Trophoblast cell (in vitro differentiated cells and primary cell): ENCODE measurements around the gene EFCAB11.

Experiments used
- DNase-seq, 2 donors: peaks; one replicate each; pipeline ENCODE4 v3.0.0-alpha.2; 2016
- H2AFZ ChIP-seq: 2 replicates; pipeline ENCODE4 v1.6.1; 2013; ENCODE audit warnings: low read length, moderate library complexity, mild to moderate bottlenecking; ENCODE audit not compliant: insufficient read depth, poor library complexity
- H2AK5ac ChIP-seq: 2 replicates; pipeline ENCODE4 v1.6.1; 2013; ENCODE audit warnings: mild to moderate bottlenecking, low read length
- H2BK120ac ChIP-seq: 2 replicates; pipeline ENCODE4 v1.6.1; 2013; ENCODE audit warnings: low read length, mild to moderate bottlenecking, moderate library complexity; ENCODE audit not compliant: insufficient read depth, poor library complexity
- H2BK12ac ChIP-seq: 2 replicates; pipeline ENCODE4 v1.6.1; 2013; ENCODE audit warnings: mild to moderate bottlenecking, low read length, moderate library complexity
- H2BK5ac ChIP-seq: 2 replicates; pipeline ENCODE4 v1.6.1; 2013; ENCODE audit warnings: low read length, low read depth, moderate library complexity, mild to moderate bottlenecking; ENCODE audit not compliant: poor library complexity
- H3K14ac ChIP-seq: 2 replicates; pipeline ENCODE4 v1.6.1; 2013; ENCODE audit warnings: mild to moderate bottlenecking, low read length
- H3K18ac ChIP-seq: 2 replicates; pipeline ENCODE4 v1.6.1; 2013; ENCODE audit warnings: mild to moderate bottlenecking, low read length
- H3K23ac ChIP-seq: 2 replicates; pipeline ENCODE4 v1.6.1; 2013; ENCODE audit warnings: low read length
- H3K27ac ChIP-seq: 2 replicates; pipeline ENCODE4 v1.5.1; 2013; ENCODE audit warnings: low read depth, mild to moderate bottlenecking, inconsistent platforms, low read length, moderate library complexity
- H3K27me3 ChIP-seq: 2 replicates; pipeline ENCODE4 v1.6.1; 2013; ENCODE audit warnings: inconsistent platforms, mild to moderate bottlenecking, low read length, moderate library complexity; ENCODE audit not compliant: insufficient read depth
- H3K36me3 ChIP-seq, 2 experiments: 1 replicate in 1 of 2; 2 replicates in 1 of 2; pipeline ENCODE4 v1.6.1; 2013; ENCODE audit warnings: low read length in 2 of 2, mild to moderate bottlenecking in 2 of 2, moderate library complexity in 1 of 2; ENCODE audit not compliant: insufficient read depth in 2 of 2, control insufficient read depth in 1 of 2
- H3K4ac ChIP-seq: 2 replicates; pipeline ENCODE4 v1.6.1; 2013; ENCODE audit warnings: low read depth, mild to moderate bottlenecking, low read length, moderate library complexity
- H3K4me1 ChIP-seq, 2 experiments: 1 replicate in 1 of 2; 2 replicates in 1 of 2; pipeline ENCODE4 v1.6.1; 2013; ENCODE audit warnings: low read length in 2 of 2, mild to moderate bottlenecking in 2 of 2, moderate library complexity in 1 of 2; ENCODE audit not compliant: insufficient read depth in 2 of 2, control insufficient read depth in 1 of 2
- H3K4me2 ChIP-seq: 2 replicates; pipeline ENCODE4 v1.6.1; 2013; ENCODE audit warnings: inconsistent platforms, mild to moderate bottlenecking, low read length, moderate library complexity
- H3K4me3 ChIP-seq: 2 replicates; pipeline ENCODE4 v1.5.1; 2013; ENCODE audit warnings: mild to moderate bottlenecking, low read depth, low read length, inconsistent platforms
- H3K79me1 ChIP-seq: one replicate; pipeline ENCODE4 v1.6.1; 2013; ENCODE audit warnings: low read length
- H3K79me2 ChIP-seq: 2 replicates; pipeline ENCODE4 v1.6.1; 2013; ENCODE audit warnings: low read length, mild to moderate bottlenecking; ENCODE audit not compliant: control insufficient read depth, insufficient read depth, poor library complexity
- H3K9ac ChIP-seq: 2 replicates; pipeline ENCODE4 v1.6.1; 2013; ENCODE audit warnings: mild to moderate bottlenecking, low read length
- H3K9me3 ChIP-seq: 2 replicates; pipeline ENCODE4 v1.6.1; 2013; ENCODE audit warnings: low read depth, mild to moderate bottlenecking, control low read depth, inconsistent platforms, low read length; ENCODE audit not compliant: insufficient read depth
- H4K12ac ChIP-seq: 2 replicates; pipeline ENCODE4 v1.6.1; 2013; ENCODE audit warnings: low read depth, mild to moderate bottlenecking, low read length, moderate library complexity
- H4K8ac ChIP-seq: 2 replicates; pipeline ENCODE4 v1.6.1; 2013; ENCODE audit warnings: low read depth, mild to moderate bottlenecking, low read length, moderate library complexity
- H4K91ac ChIP-seq: one replicate; pipeline ENCODE4 v1.6.1; 2013; ENCODE audit warnings: low read depth, mild to moderate bottlenecking, low read length, moderate library complexity
- WGBS: extraction: QIAGEN DNeasy Blood & Tissue Kit; methylation state at CpG from one replicate; pipeline ENCODE4 v1.1.7; 2013; ENCODE audit warnings: missing lambda C conversion rate; ENCODE audit not compliant: insufficient read length, insufficient coverage; ENCODE audit errors: extremely low coverage; 5-methylcytosine and 5-hydroxymethylcytosine counted together

The EFCAB11 gene

GRCh38 chr14:89828471-89829165 is 125.9 kb downstream of the EFCAB11 start:
- no peak overlapping the region for H3K18ac ChIP-seq
- no CpG with 5 or more reads among the region's 5 CpGs for WGBS

GRCh38 chr14:89827265-89827664 is 127.3 kb downstream of the EFCAB11 start:
- no peaks in the 10 kb centered on the region for H3K36me3 ChIP-seq
- peak overlapping the region; percentile 74 for H4K91ac ChIP-seq
- peak overlapping the region; percentile 83 for H2BK12ac ChIP-seq
- H3K27me3 ChIP-seq: no peaks in the 10 kb centered on the region
- DNase-seq: no peak
- no peaks in the 10 kb centered on the region for H3K79me2 ChIP-seq
- no peaks in the 10 kb centered on the region for H3K9me3 ChIP-seq
- H3K79me1 ChIP-seq: peaks cover 4% of the 10 kb centered on the region
- H2AFZ ChIP-seq: no peak overlapping the region
- no peak overlapping the region for H2BK120ac ChIP-seq
- WGBS: no CpG with 5 or more reads among the region's 7 CpGs
- H3K4me1 ChIP-seq: peaks cover 0 to 7% of the 10 kb centered on the region in 2 experiments
- no peak overlapping the region for H2AK5ac ChIP-seq
- no peak overlapping the region for H3K4me3 ChIP-seq
- no peak overlapping the region for H3K23ac ChIP-seq
- H4K8ac ChIP-seq: no peak overlapping the region
- no peak overlapping the region for H3K14ac ChIP-seq
- no peak overlapping the region for H3K4ac ChIP-seq
- H3K18ac ChIP-seq: no peak overlapping the region
- H3K4me2 ChIP-seq: no peak overlapping the region
- H2BK5ac ChIP-seq: no peak overlapping the region
- no peak overlapping the region for H3K9ac ChIP-seq
- no peak overlapping the region for H4K12ac ChIP-seq
- no peak overlapping the region for H3K27ac ChIP-seq

More at GRCh38 chr14:89828471-89829165, 125.9 kb downstream of the EFCAB11 start:
- Histone ChIP-seq H3K23ac (no peak overlapping the region), H3K4ac (no peak overlapping the region), H3K79me2 (no peaks in the 10 kb centered on the region), H2BK12ac (no peak overlapping the region), H3K27me3 (no peaks in the 10 kb centered on the region), H2AFZ (no peak overlapping the region), H2AK5ac (no peak overlapping the region), H3K14ac (no peak overlapping the region), H3K4me2 (no peak overlapping the region), H4K8ac (no peak overlapping the region), H3K4me3 (no peak overlapping the region), H3K79me1 (peaks cover 4% of the 10 kb centered on the region), H3K4me1 (peaks cover 0 to 7% of the 10 kb centered on the region in 2 experiments), H2BK120ac (no peak overlapping the region), H4K12ac (no peak overlapping the region), H3K9me3 (no peaks in the 10 kb centered on the region), H3K36me3 (no peaks in the 10 kb centered on the region), H3K9ac (no peak overlapping the region), H2BK5ac (no peak overlapping the region), H4K91ac (no peak overlapping the region), H3K27ac (no peak overlapping the region)
- no peak for DNase-seq

DNA sequence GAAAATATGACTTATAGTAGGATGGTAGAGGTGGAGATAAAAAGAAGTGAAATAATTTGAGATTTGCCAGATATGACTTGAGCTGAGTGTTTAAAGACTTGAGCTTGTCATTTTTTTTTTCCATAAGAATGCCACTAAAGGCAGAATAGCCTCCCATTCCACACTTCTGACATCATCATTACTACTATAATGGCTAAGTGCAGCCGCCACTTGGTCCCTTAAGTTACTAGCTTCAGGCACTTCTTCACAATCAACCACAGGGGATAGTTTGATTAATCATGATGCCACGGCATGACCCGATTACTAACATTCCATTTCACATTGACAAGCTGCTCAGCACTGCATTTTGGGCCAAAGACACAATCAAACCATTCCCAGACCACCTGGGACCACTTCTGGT is 127.9 kb downstream of the EFCAB11 start:
- Histone ChIP-seq H3K9ac (no peak overlapping the region), H2AK5ac (no peak overlapping the region), H3K27me3 (no peaks in the 10 kb centered on the region), H2BK12ac (no peak overlapping the region), H3K9me3 (no peaks in the 10 kb centered on the region), H2BK5ac (no peak overlapping the region), H3K27ac (no peak overlapping the region), H4K8ac (no peak overlapping the region), H3K79me2 (no peaks in the 10 kb centered on the region), H3K4me2 (no peak overlapping the region), H3K4me1 (peaks cover 0 to 7% of the 10 kb centered on the region in 2 experiments), H3K23ac (no peak overlapping the region), H4K91ac (no peak overlapping the region), H3K36me3 (no peaks in the 10 kb centered on the region), H3K4me3 (no peak overlapping the region), H2AFZ (no peak overlapping the region), H4K12ac (no peak overlapping the region), H3K14ac (no peak overlapping the region), H3K18ac (no peak overlapping the region), H3K4ac (no peak overlapping the region), H3K79me1 (peaks cover 4% of the 10 kb centered on the region), H2BK120ac (no peak overlapping the region)
- no CpG with 5 or more reads among the region's 3 CpGs for WGBS
- peak in 1 of 2 donors; percentile 74 for DNase-seq

- Histone ChIP-seq H3K4me2 (no peak overlapping the region), H2AK5ac (no peak overlapping the region), H2AFZ (no peak overlapping the region), H3K4ac (no peak overlapping the region), H4K91ac (no peak overlapping the region), H3K14ac (no peak overlapping the region), H2BK12ac (no peak overlapping the region), H3K36me3 (no peaks in the 10 kb centered on the region), H3K27ac (no peak overlapping the region), H3K79me1 (peaks cover 11% of the 10 kb centered on the region), H3K9me3 (no peaks in the 10 kb centered on the region), H3K4me1 (peaks cover 0 to 10% of the 10 kb centered on the region in 2 experiments), H3K4me3 (no peak overlapping the region), H3K18ac (no peak overlapping the region), H4K12ac (no peak overlapping the region), H2BK5ac (no peak overlapping the region), H3K9ac (no peak overlapping the region), H3K79me2 (no peaks in the 10 kb centered on the region), H4K8ac (no peak overlapping the region), H2BK120ac (no peak overlapping the region), H3K23ac (no peak overlapping the region), H3K27me3 (no peaks in the 10 kb centered on the region)
- WGBS: no CpG with 5 or more reads among the region's 2 CpGs
- DNase-seq: no peak
Observed at GRCh38 chr14:89823743-89824142, 130.8 kb downstream of the EFCAB11 start.
